IMR-90 (cell line): ENCODE results near the gene BSCL2. TPM values are rescaled to one million over a fixed set of nuclear protein-coding genes. Genes with fewer than 3 reads are reported as not detected.

Experiments used
- ATAC-seq: fragments of 200-7000 bp; cut with Tn5 transposase; 2 replicates; pipeline ENCODE4 v1.9.1; 2020; ENCODE audit warnings: low read depth, mild to moderate bottlenecking, moderate library complexity
- BruUV-seq: library from RNA; stranded (reverse); fragments of 400-500 nt; replicated peaks from 2 replicates; lab custom pipeline; 2021; lab: Mats Ljungman, UMichigan
- CTCF ChIA-PET: fragments of 300-600 bp; formaldehyde crosslinking; extraction: SDS; loops from one replicate; lab custom pipeline; 2021; ENCODE audit warnings: antibody characterized with exemption; lab: Yijun Ruan, JAX
- POLR2A ChIA-PET: fragments of 300-600 bp; sonication (Branson Sonifier 250); formaldehyde crosslinking; loops from one replicate; lab custom pipeline; 2022; ENCODE audit warnings: antibody characterized with exemption; ENCODE audit not compliant: unreplicated experiment; lab: Charles Lee
- DNase-seq: peaks from one replicate; pipeline ENCODE4 v3.0.0; 2013
- H2AFZ ChIP-seq: replicated peaks from 2 replicates; pipeline ENCODE3; 2013; ENCODE audit warnings: low read length, mild to moderate bottlenecking; ENCODE audit not compliant: poor library complexity
- H2AK5ac ChIP-seq: 2 replicates; pipeline ENCODE4 v1.6.1; 2013; ENCODE audit warnings: low read depth, low read length, inconsistent platforms
- H2AK9ac ChIP-seq: replicated peaks from 2 replicates; pipeline ENCODE3; 2013; ENCODE audit warnings: mild to moderate bottlenecking, low read depth, low read length, moderate library complexity; ENCODE audit not compliant: poor library complexity
- H2BK120ac ChIP-seq: 2 replicates; pipeline ENCODE4 v1.6.1; 2013; ENCODE audit warnings: low read depth, low read length, inconsistent platforms
- H2BK15ac ChIP-seq: 3 replicates; pipeline ENCODE4 v1.6.1; 2013; ENCODE audit warnings: low read depth, low read length, inconsistent platforms
- H2BK20ac ChIP-seq: 2 replicates; pipeline ENCODE4 v1.6.1; 2013; ENCODE audit warnings: low read depth, mild to moderate bottlenecking, inconsistent platforms, low read length, moderate library complexity
- H2BK5ac ChIP-seq: 2 replicates; pipeline ENCODE4 v1.6.1; 2013; ENCODE audit warnings: mild to moderate bottlenecking, low read depth, low read length, inconsistent platforms; ENCODE audit not compliant: poor library complexity, severe bottlenecking
- H3K14ac ChIP-seq: replicated peaks from 2 replicates; pipeline ENCODE4 v1.6.1; 2013; ENCODE audit warnings: low read depth, low read length, inconsistent platforms
- H3K18ac ChIP-seq: 2 replicates; pipeline ENCODE4 v1.6.1; 2013; ENCODE audit warnings: low read depth, low read length, control low read depth
- H3K23ac ChIP-seq: 2 replicates; pipeline ENCODE4 v1.6.1; 2013; ENCODE audit warnings: low read depth, low read length, inconsistent platforms
- H3K27ac ChIP-seq: 2 replicates; pipeline ENCODE4 v1.5.1; 2013; ENCODE audit warnings: mild to moderate bottlenecking, control low read depth, low read length; ENCODE audit not compliant: insufficient read depth
- H3K27me3 ChIP-seq: 2 replicates; pipeline ENCODE4 v1.6.1; 2013; ENCODE audit warnings: low read length; ENCODE audit not compliant: control insufficient read depth, insufficient read depth
- H3K36me3 ChIP-seq: 2 replicates; pipeline ENCODE4 v1.6.1; 2013; ENCODE audit warnings: low read length, mixed read lengths; ENCODE audit not compliant: control insufficient read depth, insufficient read depth
- H3K4ac ChIP-seq: 2 replicates; pipeline ENCODE4 v1.6.1; 2013; ENCODE audit warnings: low read depth, low read length, inconsistent platforms
- H3K4me1 ChIP-seq: 2 replicates; pipeline ENCODE4 v1.6.1; 2013; ENCODE audit warnings: low read length, mixed read lengths; ENCODE audit not compliant: control insufficient read depth, insufficient read depth
- H3K4me2 ChIP-seq: 2 replicates; pipeline ENCODE4 v1.6.1; 2013; ENCODE audit warnings: low read depth, mild to moderate bottlenecking, control low read depth, low read length, moderate library complexity
- H3K4me3 ChIP-seq: 2 replicates; pipeline ENCODE4 v1.5.1; 2013; ENCODE audit warnings: low read depth, mild to moderate bottlenecking, control low read depth, low read length, moderate library complexity; ENCODE audit not compliant: insufficient read depth
- H3K56ac ChIP-seq: 2 replicates; pipeline ENCODE4 v1.6.1; 2013; ENCODE audit warnings: low read length, inconsistent platforms; ENCODE audit not compliant: insufficient read depth; ENCODE audit errors: extremely low read depth
- H3K79me1 ChIP-seq, 2 experiments: 2 replicates each; pipeline ENCODE4 v1.6.1; 2013; ENCODE audit warnings: low read length in 2 of 2, inconsistent platforms in 1 of 2, low read depth in 1 of 2
- H3K9ac ChIP-seq: 2 replicates; pipeline ENCODE4 v1.6.1; 2013; ENCODE audit warnings: low read depth, low read length, control low read depth
- H3K9me1 ChIP-seq: 2 replicates; pipeline ENCODE4 v1.6.1; 2013; ENCODE audit warnings: low read length, inconsistent platforms; ENCODE audit not compliant: insufficient read depth
- H3K9me3 ChIP-seq: 2 replicates; pipeline ENCODE4 v1.6.1; 2013; ENCODE audit warnings: low read length; ENCODE audit not compliant: control insufficient read depth, insufficient read depth
- H4K20me1 ChIP-seq: 2 replicates; pipeline ENCODE4 v1.6.1; 2013; ENCODE audit warnings: low read length, inconsistent platforms; ENCODE audit not compliant: insufficient read depth
- H4K5ac ChIP-seq: 2 replicates; pipeline ENCODE4 v1.6.1; 2013; ENCODE audit warnings: mild to moderate bottlenecking, low read depth, low read length, control low read depth
- H4K8ac ChIP-seq, 2 experiments: 2 replicates each; pipeline ENCODE4 v1.6.1; 2013; ENCODE audit warnings: low read depth in 2 of 2, low read length in 2 of 2, control low read depth in 1 of 2, inconsistent platforms in 1 of 2
- H4K91ac ChIP-seq: 2 replicates; pipeline ENCODE4 v1.6.1; 2013; ENCODE audit warnings: low read depth, low read length, inconsistent platforms; ENCODE audit not compliant: insufficient read depth
- BHLHE40 ChIP-seq: fragments of 150-350 bp; IDR thresholded peaks from 2 replicates; pipeline ENCODE4 v1.6.1; 2016; ENCODE audit warnings: mild to moderate bottlenecking, low read depth, low read length
- CEBPB ChIP-seq: IDR thresholded peaks from 2 replicates; pipeline ENCODE4 v1.6.1; 2012; ENCODE audit warnings: low read depth, low read length, improper control_type of control experiment
- CHD1 ChIP-seq: IDR thresholded peaks from 2 replicates; pipeline ENCODE4 v1.6.1; 2012; ENCODE audit warnings: low read depth, low read length, improper control_type of control experiment
- CTCF ChIP-seq: conservative IDR thresholded peaks from 2 replicates; pipeline ENCODE4 v1.5.1; 2012; ENCODE audit warnings: mild to moderate bottlenecking, low read depth, low read length, improper control_type of control experiment
- MAFK ChIP-seq: IDR thresholded peaks from 2 replicates; pipeline ENCODE4 v1.6.1; 2012; ENCODE audit warnings: low read depth, low read length, improper control_type of control experiment
- MAZ ChIP-seq: IDR thresholded peaks from 2 replicates; pipeline ENCODE4 v1.6.1; 2012; ENCODE audit warnings: low read depth, mild to moderate bottlenecking, low read length, improper control_type of control experiment, moderate library complexity, borderline replicate concordance
- MXI1 ChIP-seq: IDR thresholded peaks from 2 replicates; pipeline ENCODE4 v1.6.1; 2012; ENCODE audit warnings: low read depth, mild to moderate bottlenecking, low read length, moderate library complexity, borderline replicate concordance
- NFE2L2 ChIP-seq: fragments of 150-350 bp; IDR thresholded peaks from 2 replicates; pipeline ENCODE4 v1.6.1; 2016; ENCODE audit warnings: low read depth, mild to moderate bottlenecking, low read length
- POLR2A ChIP-seq: IDR thresholded peaks from 2 replicates; pipeline ENCODE4 v1.6.1; 2012; ENCODE audit warnings: mild to moderate bottlenecking, low read depth, low read length
- RAD21 ChIP-seq: IDR thresholded peaks from 2 replicates; pipeline ENCODE4 v1.6.1; 2012; ENCODE audit warnings: low read length, improper control_type of control experiment
- SMC3 ChIP-seq: fragments of 150-350 bp; IDR thresholded peaks from 2 replicates; pipeline ENCODE4 v1.6.1; 2016; ENCODE audit warnings: low read depth, mild to moderate bottlenecking, antibody characterized with exemption, low read length, moderate library complexity
- WGBS, 2 experiments: methylation state at CpG; one replicate each; pipeline versions ENCODE4 v1.1.5 to v1.1.7; 2013; ENCODE audit warnings: missing lambda C conversion rate in 2 of 2; ENCODE audit not compliant: insufficient read length in 1 of 2; ENCODE audit errors: extremely low coverage in 2 of 2; 5-methylcytosine and 5-hydroxymethylcytosine counted together
- dilution Hi-C: fragments of 300-500 bp; cut with HindIII; formaldehyde crosslinking; loops from one replicate; pipeline ENCODE4 v1.14.3; 2018; ENCODE audit warnings: low sequenced_read_pairs; ENCODE audit not compliant: unreplicated experiment
- in situ Hi-C: fragments of 300-500 bp; cut with MboI; formaldehyde crosslinking; loops from 3 replicates; pipeline ENCODE4 v1.14.3; 2019; ENCODE audit warnings: low sequenced_read_pairs, inconsistent platforms, mixed read lengths
- intact Hi-C: fragments of 100-400 bp; cut with micrococcal nuclease; formaldehyde crosslinking; loops from 2 replicates; pipeline ENCODE4 v1.10.0; 2022
- polyA plus RNA-seq, 3 experiments: library from polyadenylated mRNA; depleted of rRNA; stranded (reverse); fragments of >200 nt; gene quantifications; 2 replicates each; pipeline ENCODE4 v1.2.3, GENCODE V29; 2012; ENCODE audit warnings: low replicate concordance in 1 of 3
- total RNA-seq: library from RNA; depleted of rRNA; stranded (reverse); fragments of >200 nt; gene quantifications from 2 replicates; pipeline ENCODE4 v1.2.3, GENCODE V29; 2012

The BSCL2 gene
- total and polyA plus RNA-seq, 2 of the 4 experiments (the other 2 are of a cell fraction) = 26.2 to 47.1 TPM

- Histone ChIP-seq H2BK20ac (no peak overlapping the region), H3K4me3 (no peak overlapping the region), H2AFZ (no peak overlapping the region), H3K56ac (no peak overlapping the region), H3K79me1 (peaks cover 28 to 61% of the 10 kb centered on the region in 2 experiments), H3K18ac (no peak overlapping the region), H4K8ac (no peak overlapping the region), H2AK9ac (no peak overlapping the region), H4K20me1 (no peaks in the 10 kb centered on the region), H3K14ac (no peak overlapping the region), H4K5ac (no peak overlapping the region), H3K9me1 (0 out of 2 replicates have a peak, but pooled peaks cover 3% of the 10 kb centered on the region), H3K9ac (no peak overlapping the region), H3K36me3 (peaks cover 69% of the 10 kb centered on the region), H3K4me1 (peaks cover 4% of the 10 kb centered on the region; the same call in 1 of the 2 replicates), H3K4ac (no peak overlapping the region), H2BK5ac (no peak overlapping the region), H3K9me3 (no peaks in the 10 kb centered on the region), H3K27ac (no peak overlapping the region), H2AK5ac (no peak overlapping the region), H4K91ac (no peak overlapping the region), H3K23ac (no peak overlapping the region), H2BK15ac (no peak overlapping the region), H3K27me3 (no peaks in the 10 kb centered on the region), H3K4me2 (no peak overlapping the region), H2BK120ac (no peak overlapping the region)
- POLR2A ChIA-PET = no interaction called here
- CTCF ChIA-PET = interaction anchor here (0.6 kb wide), 1 partner anchor 90 kb away, joined by 3 read pairs; the partner anchor contains the start of gene NXF1
- intact Hi-C loops (no loop called here), dilution Hi-C loops (no loop called here), in situ Hi-C loops (no loop called here)
- TF ChIP-seq SMC3 = no peak
- no peak for TF ChIP-seq CEBPB
- no peak for TF ChIP-seq CTCF
- no peak for TF ChIP-seq CHD1
- no peak for TF ChIP-seq NFE2L2
- no peak for TF ChIP-seq POLR2A
- TF ChIP-seq RAD21 = no peak
- TF ChIP-seq MXI1 = no peak
- TF ChIP-seq MAFK = no peak
- no peak for TF ChIP-seq MAZ
- TF ChIP-seq BHLHE40 = no peak
- ATAC-seq (no peak), DNase-seq (no peak)
- BruUV-seq = no TSS peak
- 99% methylated on average over 8 of the region's 24 CpGs; no CpG with 5 or more reads in 1 of the 2 experiments for whole genome bisulfite sequencing, 2 experiments
These were observed 8.2 kb upstream of the BSCL2 start for GRCh38 chr11:62715150-62716130.
